ENCODE results near the gene MAP2K2.
"Not testable (repeated sequence)": the region's sequence is repeated elsewhere in the genome, so short reads cannot be mapped to it uniquely, and the experiment has no call there.

MAP2K2 gene

GRCh38 chr19:4130744-4131438, 7.0 kb upstream of the MAP2K2 start:
- no peak for DNase-seq (ENCODE audit: low read depth)

DNA sequence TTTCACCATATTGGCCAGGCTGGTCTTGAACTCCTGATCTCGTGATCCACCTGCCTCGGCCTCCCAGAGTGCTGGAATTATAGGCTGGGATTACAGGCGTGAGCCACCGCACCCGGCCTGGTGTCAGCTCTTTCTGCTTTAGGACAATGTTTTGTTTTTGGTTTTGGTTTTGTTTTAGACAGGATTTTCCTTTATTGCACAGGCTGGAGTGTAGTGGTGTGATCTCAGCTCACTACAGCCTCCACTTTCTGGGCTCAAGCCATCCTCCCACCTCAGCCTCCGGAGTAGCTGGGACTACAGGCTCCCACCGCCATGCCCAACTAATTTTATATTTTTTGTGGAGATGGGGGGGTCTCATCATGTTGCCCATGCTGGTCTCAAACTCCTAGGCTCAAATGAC, 5.1 kb upstream of the MAP2K2 start:
- not testable (repeated sequence) for DNase-seq (ENCODE audit: low read depth)

GRCh38 chr19:4127322-4127721, 3.4 kb upstream of the MAP2K2 start:
- DNase-seq (ENCODE audit: low read depth), result not testable (repeated sequence)

DNA sequence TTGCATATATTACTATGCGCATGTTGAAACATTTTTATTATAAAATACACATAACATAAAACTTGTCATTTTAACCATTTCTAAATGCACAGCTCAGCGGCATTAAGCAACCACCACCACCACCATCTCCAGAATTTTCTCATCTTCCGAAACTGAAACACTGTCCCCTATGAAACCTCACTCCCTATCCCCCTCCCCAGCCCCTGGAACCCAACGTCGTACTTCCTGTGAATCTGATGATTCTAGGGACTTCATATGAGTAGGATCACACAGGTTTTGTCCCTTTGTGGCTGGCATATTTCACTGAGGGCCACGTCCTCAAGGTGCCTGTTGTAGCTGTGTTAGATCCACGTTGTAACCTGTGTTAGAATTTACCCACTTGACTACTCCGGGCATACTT, 716 bp upstream of the MAP2K2 start:
- no peak for DNase-seq (ENCODE audit: low read depth)

DNA sequence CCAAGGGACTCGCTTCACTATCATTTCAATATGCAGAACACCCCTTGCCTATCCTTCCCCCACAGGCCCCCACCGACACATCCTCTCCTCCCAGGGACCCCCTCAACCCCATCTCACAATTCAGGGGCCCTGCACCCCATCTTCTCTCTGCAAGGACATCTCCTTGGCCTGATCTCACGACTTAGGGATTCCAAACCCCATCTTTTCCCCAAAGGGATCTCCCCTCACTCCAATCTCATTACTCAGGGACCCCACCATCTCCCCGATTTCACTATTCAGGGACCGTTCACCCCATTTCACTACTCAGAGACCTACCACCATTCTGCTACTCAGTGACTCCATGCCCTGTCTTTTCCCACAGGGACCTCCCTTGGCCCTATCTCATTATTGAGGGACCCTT, 1.4 kb downstream of the MAP2K2 start:
- DNase-seq (ENCODE audit: low read depth), result no peak

GRCh38 chr19:4121815-4122214, 2.1 kb downstream of the MAP2K2 start:
- DNase-seq (ENCODE audit: low read depth), result no peak

GRCh38 chr19:4121273-4121612, 2.7 kb downstream of the MAP2K2 start:
- no peak for DNase-seq (ENCODE audit: low read depth)

GRCh38 chr19:4120559-4121272, 3.2 kb downstream of the MAP2K2 start:
- no peak for DNase-seq (ENCODE audit: low read depth)

DNA sequence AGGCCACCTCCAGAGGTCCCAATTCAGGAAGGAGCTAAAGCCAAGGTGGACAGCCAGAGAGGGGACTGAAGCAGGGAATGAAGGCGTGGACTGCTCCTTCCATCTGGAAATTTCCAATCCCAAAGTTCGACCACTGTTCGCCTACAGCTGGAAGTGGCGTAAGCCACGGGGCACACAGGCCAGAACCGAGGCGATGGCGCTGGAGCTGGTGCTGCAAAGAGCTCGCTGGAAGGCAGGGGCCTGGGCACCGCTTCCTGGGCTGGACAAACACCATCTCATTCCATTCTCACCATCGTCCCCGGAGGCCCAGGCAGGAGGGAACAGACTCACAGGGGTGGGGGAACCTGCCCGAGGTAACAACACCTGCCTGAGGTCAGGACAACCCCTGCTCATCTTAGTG, 4.2 kb downstream of the MAP2K2 start:
- no peak for DNase-seq (ENCODE audit: low read depth)

- DNase-seq (ENCODE audit: low read depth), result no peak
Observed at GRCh38 chr19:4115818-4116385, 8.0 kb downstream of the MAP2K2 start.

GRCh38 chr19:4115050-4115817, 8.7 kb downstream of the MAP2K2 start:
- DNase-seq (ENCODE audit: low read depth), result peak; percentile 30

DNA sequence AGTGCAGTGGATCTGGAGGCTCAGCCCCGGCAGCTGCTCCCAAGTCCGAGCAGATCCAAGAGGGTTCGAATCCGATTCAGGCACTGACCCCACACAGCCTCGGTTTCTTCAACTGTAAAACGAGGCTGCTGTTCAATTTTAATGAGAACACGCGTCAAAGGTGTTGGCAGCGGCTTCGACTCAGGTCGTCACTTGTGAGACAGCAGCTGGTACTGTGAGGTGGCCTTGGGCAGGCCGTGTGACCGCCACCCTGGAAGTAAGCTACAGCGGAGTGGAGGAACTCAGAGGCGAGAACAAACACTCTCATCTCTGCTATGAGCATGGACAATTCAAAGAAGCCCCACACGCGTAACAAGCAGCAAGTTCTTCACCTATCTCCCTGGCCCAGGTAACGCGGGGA, 9.7 kb downstream of the MAP2K2 start:
- DNase-seq (ENCODE audit: low read depth), result no peak

DNA sequence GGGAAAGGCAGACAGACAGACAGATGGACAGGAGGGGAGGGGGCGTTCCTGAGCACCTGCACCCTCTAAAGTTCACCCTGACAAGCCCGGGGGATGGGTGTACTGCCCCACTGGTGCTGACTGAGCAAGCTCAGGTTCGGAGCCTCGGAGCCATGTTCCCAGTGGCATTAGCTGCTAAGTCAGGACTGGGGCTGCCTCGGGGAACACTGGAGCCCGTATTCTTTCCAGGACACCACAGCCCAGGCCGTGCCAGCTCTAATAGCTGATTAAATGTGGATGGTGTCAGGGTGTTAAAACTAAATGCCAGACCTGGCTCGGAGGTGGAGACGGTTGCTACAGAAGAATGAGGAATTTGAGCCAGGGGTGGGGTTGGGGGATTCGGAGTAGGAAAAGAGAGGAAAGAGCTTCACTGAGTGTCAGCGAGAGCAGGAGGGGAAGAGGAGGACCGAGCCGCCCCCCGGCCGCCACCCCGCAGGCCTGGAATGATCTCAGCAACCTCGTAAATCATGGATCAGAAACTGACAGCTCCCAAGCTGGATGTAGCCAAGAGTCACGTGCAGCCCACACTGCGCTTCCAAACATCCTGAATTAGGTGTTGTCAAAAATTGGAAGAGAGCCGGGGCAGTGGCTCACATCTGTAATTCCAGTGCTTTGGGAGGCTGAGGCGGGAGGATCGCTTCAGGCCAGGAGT, 10.4 kb downstream of the MAP2K2 start:
- DNase-seq (ENCODE audit: low read depth), result no peak

DNA sequence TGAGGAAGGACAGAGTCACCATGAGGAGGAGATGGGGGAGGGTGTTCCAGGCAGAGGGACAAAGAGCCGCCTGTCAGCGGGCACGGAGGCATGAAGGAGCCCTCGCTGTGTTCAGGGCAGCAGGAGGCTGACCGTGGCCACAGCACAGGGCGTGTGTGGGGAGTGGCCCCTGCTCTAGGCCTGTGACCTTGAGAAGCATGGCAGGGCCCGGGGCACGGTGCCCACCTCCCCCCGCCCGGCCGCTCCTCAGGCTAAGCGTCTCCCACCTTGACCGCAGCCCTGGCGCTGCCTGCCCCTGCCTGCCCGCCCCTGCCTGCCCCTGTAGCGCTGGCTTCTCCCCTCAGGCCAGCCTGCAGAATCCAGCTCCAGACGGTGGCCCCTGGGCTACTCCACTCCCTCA, 11.6 kb downstream of the MAP2K2 start:
- DNase-seq (ENCODE audit: low read depth), result no peak

DNA sequence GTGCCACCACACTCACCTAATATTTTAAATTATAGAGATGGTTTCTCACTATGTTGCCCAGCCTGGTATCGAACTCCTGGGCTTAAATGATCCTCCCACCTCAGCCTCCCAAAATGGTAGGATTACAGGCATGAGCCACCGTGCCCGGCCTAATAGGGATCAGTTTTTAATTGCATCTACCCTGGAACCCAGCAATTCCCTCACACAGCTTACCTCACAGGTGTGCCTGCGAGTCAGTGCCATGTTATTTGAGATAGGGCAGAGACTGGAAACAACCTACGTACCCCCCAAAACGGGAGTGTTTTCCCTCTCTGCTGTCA, 14.3 kb downstream of the MAP2K2 start:
- no peak for DNase-seq (ENCODE audit: low read depth)

DNA sequence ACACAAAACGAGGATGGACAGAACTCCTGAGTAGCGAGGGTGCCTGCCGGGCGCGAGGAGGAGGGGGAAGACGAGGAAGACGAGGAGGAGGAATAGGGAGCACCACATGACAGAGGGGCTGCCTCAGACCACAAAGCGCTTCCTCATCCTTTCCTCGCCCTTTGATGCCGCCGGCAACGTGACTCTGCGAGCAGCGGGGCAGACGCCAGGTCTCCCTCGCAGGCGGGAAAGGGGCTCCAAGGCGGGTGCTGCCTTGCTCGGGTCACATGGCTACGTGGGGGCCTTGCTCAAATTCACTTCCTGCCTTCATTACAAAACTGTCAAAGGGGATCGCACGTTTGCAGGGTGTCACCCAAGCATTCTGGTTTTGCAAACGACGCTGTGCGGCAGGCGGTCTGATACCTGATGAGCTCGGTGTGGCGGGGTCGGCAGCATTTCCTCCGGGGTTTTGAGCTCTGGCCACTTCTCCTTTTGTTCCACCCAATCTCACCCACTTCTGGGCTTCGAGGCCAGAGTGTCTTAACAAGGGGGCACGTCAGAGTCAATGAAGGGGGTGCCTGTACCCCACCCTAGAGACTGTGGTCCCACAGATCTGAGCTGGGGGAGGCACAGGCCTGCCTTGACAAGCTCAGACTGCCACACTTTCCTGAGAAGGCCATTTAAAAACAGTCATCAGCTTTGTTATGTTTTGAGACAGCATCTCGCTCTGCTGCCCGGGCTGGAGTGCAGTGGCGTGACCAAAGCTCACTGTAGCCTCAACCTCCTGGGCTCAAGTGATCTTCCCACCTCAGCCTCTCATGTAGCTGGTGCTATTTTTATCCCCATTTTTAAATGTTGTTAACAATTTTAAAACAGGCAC, 14.9 kb downstream of the MAP2K2 start:
- DNase-seq (ENCODE audit: low read depth), result peak; percentile 35

- no peak for DNase-seq (ENCODE audit: low read depth)
Observed at GRCh38 chr19:4103080-4103433, 20.9 kb downstream of the MAP2K2 start.

DNA sequence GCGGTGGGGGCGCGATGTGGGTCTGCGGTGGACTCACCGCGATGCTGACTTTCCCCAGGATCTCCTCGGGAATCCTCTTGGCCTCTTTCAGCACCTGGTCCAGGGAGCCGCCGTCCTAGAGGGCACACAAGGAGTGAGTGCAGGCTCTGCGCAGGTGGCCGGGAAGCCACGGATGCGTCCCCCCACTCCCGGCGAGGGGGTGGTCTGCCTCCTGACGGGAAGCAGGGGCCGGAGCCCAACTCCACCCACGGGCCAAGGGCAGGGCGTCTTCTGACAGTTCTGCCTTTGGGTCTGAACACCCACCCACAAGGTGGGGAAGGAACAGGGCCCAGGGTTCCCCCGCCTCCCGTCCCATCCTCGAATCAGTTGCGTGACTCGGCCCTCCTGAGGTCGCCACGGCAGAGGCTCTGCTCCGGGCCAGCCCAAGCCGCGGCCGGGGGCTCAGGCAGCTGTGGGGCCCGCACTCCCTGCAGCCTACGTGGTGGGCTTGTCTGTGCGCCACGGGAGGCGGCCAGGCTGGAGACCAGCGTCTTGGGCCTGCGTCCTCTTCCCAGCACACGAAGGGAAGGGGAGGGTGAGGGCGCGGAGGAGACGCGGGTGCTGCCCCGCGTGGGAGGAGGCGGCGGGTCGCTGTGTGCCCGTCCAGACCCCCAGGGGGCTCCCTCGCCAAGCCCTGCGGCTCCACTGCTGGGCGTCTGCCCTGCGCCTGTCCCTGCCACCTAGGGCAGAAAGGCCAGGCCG, 21.4 kb downstream of the MAP2K2 start:
- DNase-seq (ENCODE audit: low read depth), result no peak

GRCh38 chr19:4101496-4101770, 22.5 kb downstream of the MAP2K2 start:
- no peak for DNase-seq (ENCODE audit: low read depth)

DNA sequence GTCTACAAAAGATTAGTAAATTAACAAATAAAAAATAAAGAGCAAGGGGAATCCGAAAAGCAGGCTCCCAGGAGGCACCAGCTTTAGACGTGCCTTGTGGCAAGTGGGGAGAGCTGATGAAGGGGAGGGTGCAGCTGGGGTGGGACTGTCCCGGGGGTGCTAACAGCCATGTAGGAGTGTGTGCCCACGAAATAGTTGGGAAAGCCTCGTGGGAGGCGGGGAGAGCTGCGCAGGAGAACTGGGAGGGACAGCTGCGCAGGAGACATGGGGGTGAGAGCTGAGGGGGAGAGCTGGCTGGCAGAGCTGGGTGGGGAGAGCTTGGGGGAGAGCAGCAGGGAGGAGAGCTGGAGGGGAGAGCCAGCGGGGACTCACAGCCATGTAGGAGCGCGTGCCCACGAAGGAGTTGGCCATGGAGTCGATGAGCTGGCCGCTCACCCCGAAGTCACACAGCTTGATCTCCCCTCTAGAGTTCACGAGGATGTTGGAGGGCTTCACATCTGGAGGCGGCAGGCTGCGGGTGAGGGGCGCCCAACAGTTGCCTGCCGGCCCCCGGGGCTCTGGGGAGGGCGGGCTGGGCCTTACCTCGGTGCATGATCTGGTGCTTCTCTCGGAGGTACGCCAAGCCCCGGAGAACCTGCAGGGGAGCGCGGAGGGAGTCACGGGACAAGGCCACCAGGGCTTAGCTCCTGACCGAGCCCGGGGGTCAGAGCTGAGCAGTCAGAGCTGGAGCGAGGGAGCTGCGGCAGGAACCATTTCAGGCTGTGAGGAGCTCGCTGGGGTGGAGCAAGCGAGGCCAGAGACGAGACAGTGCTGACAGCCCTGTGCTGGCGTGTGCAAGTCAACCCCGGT, 23.1 kb downstream of the MAP2K2 start:
- DNase-seq (ENCODE audit: low read depth), result no peak

Measured in stimulated activated CD8-positive, alpha-beta memory T cell treated with anti-CD3 and anti-CD28 coated beads, Interleukin-15, amount 100 ng/mL, for 1 hour (primary cell).